Mesothelial cell of epicardium (in vitro differentiated cells): ENCODE measurements around the gene ISG15. TPM values are rescaled to one million over a fixed set of nuclear protein-coding genes. Genes with fewer than 3 reads are reported as not detected.

ENCODE experiments used
- DNase-seq, 2 experiments: peaks; one replicate each; pipeline ENCODE4 v3.0.0; 2021; ENCODE audit warnings: low spot score in 2 of 2; ENCODE audit not compliant: unreplicated experiment in 2 of 2
- H3K27ac Mint-ChIP-seq: 2 replicates; pipeline ENCODE4 v1.8.0; 2021; ENCODE audit warnings: mixed read lengths
- H3K27me3 Mint-ChIP-seq: 2 replicates; pipeline ENCODE4 v1.8.0; 2021; ENCODE audit warnings: low read depth, mixed read lengths
- H3K36me3 Mint-ChIP-seq: 2 replicates; pipeline ENCODE4 v1.8.0; 2021; ENCODE audit warnings: mixed read lengths
- H3K4me1 Mint-ChIP-seq: 2 replicates; pipeline ENCODE4 v1.8.0; 2021; ENCODE audit warnings: mixed read lengths
- H3K4me3 Mint-ChIP-seq: 2 replicates; pipeline ENCODE4 v1.8.0; 2021; ENCODE audit warnings: mild to moderate bottlenecking, moderate library complexity, mixed read lengths
- H3K9me3 Mint-ChIP-seq: 2 replicates; pipeline ENCODE4 v1.8.0; 2021; ENCODE audit warnings: mixed read lengths
- CTCF ChIP-seq: fragments of 200-600 bp; sonication (generic); IDR thresholded peaks from one replicate; pipeline ENCODE4 v1.5.0; 2021; ENCODE audit warnings: antibody characterized with exemption; ENCODE audit not compliant: unreplicated experiment
- total RNA-seq: library from RNA; stranded (reverse); gene quantifications from 3 replicates; pipeline ENCODE4 v1.2.1, GENCODE V29; 2021

Gene ISG15
- total RNA-seq, 1 donor from 2014 or later = 139 TPM

GRCh38 chr1:979744-980072, 33.6 kb upstream of the ISG15 start:
- peaks cover 3% of the 10 kb centered on the region for H3K9me3 Mint-ChIP-seq
- peaks cover 3% of the 10 kb centered on the region for H3K36me3 Mint-ChIP-seq
- no peak overlapping the region for H3K27ac Mint-ChIP-seq
- H3K4me1 Mint-ChIP-seq = peaks cover 9% of the 10 kb centered on the region
- DNase-seq = no peak
- peaks cover 8% of the 10 kb centered on the region for H3K27me3 Mint-ChIP-seq
- no peak overlapping the region for H3K4me3 Mint-ChIP-seq
- no peak for TF ChIP-seq CTCF

- no peak for DNase-seq
- Mint-ChIP-seq H3K36me3 (peaks cover 3% of the 10 kb centered on the region), H3K9me3 (peaks cover 3% of the 10 kb centered on the region), H3K27me3 (peaks cover 10% of the 10 kb centered on the region), H3K27ac (no peak overlapping the region), H3K4me3 (no peak overlapping the region), H3K4me1 (peaks cover 9% of the 10 kb centered on the region)
- TF ChIP-seq CTCF = no peak
Observed at GRCh38 chr1:980137-980571, 33.1 kb upstream of the ISG15 start.

GRCh38 chr1:980602-981395, 32.5 kb upstream of the ISG15 start:
- H3K36me3 Mint-ChIP-seq = peaks cover 3% of the 10 kb centered on the region
- H3K27me3 Mint-ChIP-seq = peaks cover 15% of the 10 kb centered on the region
- DNase-seq = no peak
- H3K27ac Mint-ChIP-seq = no peak overlapping the region
- no peak for TF ChIP-seq CTCF
- H3K4me3 Mint-ChIP-seq = no peak overlapping the region
- H3K9me3 Mint-ChIP-seq = peaks cover 3% of the 10 kb centered on the region
- peaks cover 6% of the 10 kb centered on the region for H3K4me1 Mint-ChIP-seq

GRCh38 chr1:981491-981954, 31.8 kb upstream of the ISG15 start:
- no peak for DNase-seq
- TF ChIP-seq CTCF = no peak
- Mint-ChIP-seq H3K4me3 (no peak overlapping the region), H3K36me3 (peaks cover 3% of the 10 kb centered on the region), H3K27ac (no peak overlapping the region), H3K27me3 (peaks cover 17% of the 10 kb centered on the region), H3K9me3 (peaks cover 3% of the 10 kb centered on the region), H3K4me1 (peaks cover 3% of the 10 kb centered on the region)

- peaks cover 3% of the 10 kb centered on the region for H3K4me1 Mint-ChIP-seq
- no peak for DNase-seq
- peaks cover 3% of the 10 kb centered on the region for H3K36me3 Mint-ChIP-seq
- H3K9me3 Mint-ChIP-seq = peaks cover 3% of the 10 kb centered on the region
- H3K4me3 Mint-ChIP-seq = no peak within 1 kb of the TSS
- peaks cover 17% of the 10 kb centered on the region for H3K27me3 Mint-ChIP-seq
- no peak within 1 kb of the TSS for H3K27ac Mint-ChIP-seq
- no peak for TF ChIP-seq CTCF
Observed at GRCh38 chr1:981955-982558, 31.2 kb upstream of the ISG15 start, which contains the start of gene PERM1. Gene PERM1 (minus strand): TSS chr1:982093. CDS start chr1:981029, 1,064 bp downstream.
